ENCODE data around the gene GLOD4.

Gene GLOD4

GRCh38 chr17:728911-729310, 53.2 kb downstream of the GLOD4 start:
- no peak for TF ChIP-seq CTCF (IDR thresholded peaks at IDR 0.05; ENCODE audit: control insufficient read depth, insufficient read depth, low read depth, low read length, missing control alignments)
- no peak overlapping the region for H3K4me3 ChIP-seq (ENCODE audit: control insufficient read depth, low read depth, low read length)
- no peak for DNase-seq (ENCODE audit: low read depth)

GRCh38 chr17:726271-726919, 55.7 kb downstream of the GLOD4 start:
- no peak for TF ChIP-seq CTCF (IDR thresholded peaks at IDR 0.05; ENCODE audit: control insufficient read depth, insufficient read depth, low read depth, low read length, missing control alignments)
- no peak overlapping the region for H3K4me3 ChIP-seq (ENCODE audit: control insufficient read depth, low read depth, low read length)
- no peak for DNase-seq (ENCODE audit: low read depth)

- TF ChIP-seq CTCF (IDR thresholded peaks at IDR 0.05; ENCODE audit: control insufficient read depth, insufficient read depth, low read depth, low read length, missing control alignments), result no peak
- H3K4me3 ChIP-seq (ENCODE audit: control insufficient read depth, low read depth, low read length), result no peak overlapping the region
- DNase-seq (ENCODE audit: low read depth), result no peak
Measured at GRCh38 chr17:725746-726145, 56.3 kb downstream of the GLOD4 start.

- H3K4me3 ChIP-seq (ENCODE audit: control insufficient read depth, low read depth, low read length), result no peak overlapping the region
- no peak for TF ChIP-seq CTCF (IDR thresholded peaks at IDR 0.05; ENCODE audit: control insufficient read depth, insufficient read depth, low read depth, low read length, missing control alignments)
- DNase-seq (ENCODE audit: low read depth), result no peak
Measured at GRCh38 chr17:725084-725483, 57.0 kb downstream of the GLOD4 start.

- no peak for TF ChIP-seq CTCF (IDR thresholded peaks at IDR 0.05; ENCODE audit: control insufficient read depth, insufficient read depth, low read depth, low read length, missing control alignments)
- no peak overlapping the region for H3K4me3 ChIP-seq (ENCODE audit: control insufficient read depth, low read depth, low read length)
- no peak for DNase-seq (ENCODE audit: low read depth)
Measured at GRCh38 chr17:721540-721937, 60.5 kb downstream of the GLOD4 start.

- H3K4me3 ChIP-seq (ENCODE audit: control insufficient read depth, low read depth, low read length), result no peak overlapping the region
- TF ChIP-seq CTCF (IDR thresholded peaks at IDR 0.05; ENCODE audit: control insufficient read depth, insufficient read depth, low read depth, low read length, missing control alignments), result no peak
- no peak for DNase-seq (ENCODE audit: low read depth)
Measured at GRCh38 chr17:720706-721539, 61.2 kb downstream of the GLOD4 start.

All from AG09309 (cell line).